GM18498 (cell line): ENCODE results near the gene IPPK.

ENCODE experiments used
- ATAC-seq: cut with Tn5 transposase; IDR thresholded peaks from one replicate; pipeline ENCODE4 v1.9.1; 2021; ENCODE audit warnings: mild to moderate bottlenecking, moderate library complexity; ENCODE audit not compliant: unreplicated experiment

The IPPK gene

GRCh38 chr9:92696619-92697018 is 26.7 kb upstream of the IPPK start:
- no peak for ATAC-seq

- no peak for ATAC-seq
Observed at GRCh38 chr9:92686954-92687353, 17.0 kb upstream of the IPPK start.

- no peak for ATAC-seq
Observed at GRCh38 chr9:92685022-92685421, 15.1 kb upstream of the IPPK start.

- no peak for ATAC-seq
Observed at GRCh38 chr9:92682269-92682668, 12.3 kb upstream of the IPPK start.

- no peak for ATAC-seq
Observed at GRCh38 chr9:92680166-92681119, 10.5 kb upstream of the IPPK start.

GRCh38 chr9:92679413-92680165 is 9.7 kb upstream of the IPPK start:
- ATAC-seq, result no peak

GRCh38 chr9:92671323-92671722 is 1.4 kb upstream of the IPPK start:
- no peak for ATAC-seq

GRCh38 chr9:92669527-92669889 is 423 bp downstream of the IPPK start:
- ATAC-seq, result peak; percentile 12

- no peak for ATAC-seq
Observed at GRCh38 chr9:92668746-92669526, 995 bp downstream of the IPPK start.

GRCh38 chr9:92666912-92667532 is 2.9 kb downstream of the IPPK start:
- no peak for ATAC-seq

GRCh38 chr9:92666236-92666635 is 3.7 kb downstream of the IPPK start:
- no peak for ATAC-seq

- ATAC-seq, result no peak
Observed at GRCh38 chr9:92665836-92666235, 4.1 kb downstream of the IPPK start.

- ATAC-seq, result no peak
Observed at GRCh38 chr9:92664394-92665152, 5.4 kb downstream of the IPPK start.

- ATAC-seq, result no peak
Observed at GRCh38 chr9:92663951-92664350, 6.0 kb downstream of the IPPK start.

GRCh38 chr9:92663126-92663525 is 6.8 kb downstream of the IPPK start:
- no peak for ATAC-seq

GRCh38 chr9:92661743-92662142 is 8.2 kb downstream of the IPPK start:
- ATAC-seq, result no peak

- ATAC-seq, result no peak
Observed at GRCh38 chr9:92661127-92661526, 8.8 kb downstream of the IPPK start.

- no peak for ATAC-seq
Observed at GRCh38 chr9:92660266-92660665, 9.7 kb downstream of the IPPK start.

GRCh38 chr9:92659601-92660000 is 10.3 kb downstream of the IPPK start:
- ATAC-seq, result no peak

- no peak for ATAC-seq
Observed at GRCh38 chr9:92658611-92659010, 11.3 kb downstream of the IPPK start.
